ENCODE measurements around the gene ZNF408.

DNA sequence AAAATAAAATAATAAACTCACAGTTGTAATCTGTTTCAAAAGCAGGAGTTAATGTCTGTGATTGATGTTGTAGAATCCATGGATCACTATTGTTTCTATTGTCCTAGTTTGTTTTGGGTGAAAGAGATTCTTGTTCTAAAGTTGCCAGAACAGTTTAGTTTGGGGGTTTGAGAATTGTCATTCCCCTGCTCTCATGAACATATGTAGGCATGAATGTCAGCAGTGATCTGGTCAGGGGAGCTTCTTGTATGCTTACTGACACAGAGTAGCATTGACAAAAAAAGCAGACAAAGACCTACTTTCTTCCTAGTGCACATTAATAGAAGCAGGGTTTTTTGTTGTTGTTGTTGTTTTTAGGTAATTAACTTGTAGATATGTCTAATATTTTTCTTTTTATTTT, 39.0 kb upstream of the ZNF408 start:
- no peak for TF ChIP-seq MYC (IDR thresholded peaks at IDR 0.05; ENCODE audit: borderline replicate concordance, low read length)
- TF ChIP-seq POLR2A (IDR thresholded peaks at IDR 0.05; ENCODE audit: low read length) = no peak
- TF ChIP-seq, protein P1, sequence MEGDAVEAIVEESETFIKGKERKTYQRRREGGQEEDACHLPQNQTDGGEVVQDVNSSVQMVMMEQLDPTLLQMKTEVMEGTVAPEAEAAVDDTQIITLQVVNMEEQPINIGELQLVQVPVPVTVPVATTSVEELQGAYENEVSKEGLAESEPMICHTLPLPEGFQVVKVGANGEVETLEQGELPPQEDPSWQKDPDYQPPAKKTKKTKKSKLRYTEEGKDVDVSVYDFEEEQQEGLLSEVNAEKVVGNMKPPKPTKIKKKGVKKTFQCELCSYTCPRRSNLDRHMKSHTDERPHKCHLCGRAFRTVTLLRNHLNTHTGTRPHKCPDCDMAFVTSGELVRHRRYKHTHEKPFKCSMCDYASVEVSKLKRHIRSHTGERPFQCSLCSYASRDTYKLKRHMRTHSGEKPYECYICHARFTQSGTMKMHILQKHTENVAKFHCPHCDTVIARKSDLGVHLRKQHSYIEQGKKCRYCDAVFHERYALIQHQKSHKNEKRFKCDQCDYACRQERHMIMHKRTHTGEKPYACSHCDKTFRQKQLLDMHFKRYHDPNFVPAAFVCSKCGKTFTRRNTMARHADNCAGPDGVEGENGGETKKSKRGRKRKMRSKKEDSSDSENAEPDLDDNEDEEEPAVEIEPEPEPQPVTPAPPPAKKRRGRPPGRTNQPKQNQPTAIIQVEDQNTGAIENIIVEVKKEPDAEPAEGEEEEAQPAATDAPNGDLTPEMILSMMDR (IDR thresholded peaks at IDR 0.05) = no peak
- no peak for TF ChIP-seq CBX2 (IDR thresholded peaks at IDR 0.05; ENCODE audit: borderline replicate concordance, low read depth)
- no peak for TF ChIP-seq EP300 (IDR thresholded peaks at IDR 0.05)
- no peak for TF ChIP-seq RFX5 (IDR thresholded peaks at IDR 0.05)
- TF ChIP-seq, protein P2, sequence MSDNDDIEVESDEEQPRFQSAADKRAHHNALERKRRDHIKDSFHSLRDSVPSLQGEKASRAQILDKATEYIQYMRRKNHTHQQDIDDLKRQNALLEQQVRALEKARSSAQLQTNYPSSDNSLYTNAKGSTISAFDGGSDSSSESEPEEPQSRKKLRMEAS (IDR thresholded peaks at IDR 0.05) = no peak
- no peak for TF ChIP-seq ZSCAN20 (CRISPR knock-in tag; IDR thresholded peaks at IDR 0.05)
- TF ChIP-seq JUNB (IDR thresholded peaks at IDR 0.05) = no peak
- TF ChIP-seq SMC3 (IDR thresholded peaks at IDR 0.05) = no peak
- TF ChIP-seq, protein P3, sequence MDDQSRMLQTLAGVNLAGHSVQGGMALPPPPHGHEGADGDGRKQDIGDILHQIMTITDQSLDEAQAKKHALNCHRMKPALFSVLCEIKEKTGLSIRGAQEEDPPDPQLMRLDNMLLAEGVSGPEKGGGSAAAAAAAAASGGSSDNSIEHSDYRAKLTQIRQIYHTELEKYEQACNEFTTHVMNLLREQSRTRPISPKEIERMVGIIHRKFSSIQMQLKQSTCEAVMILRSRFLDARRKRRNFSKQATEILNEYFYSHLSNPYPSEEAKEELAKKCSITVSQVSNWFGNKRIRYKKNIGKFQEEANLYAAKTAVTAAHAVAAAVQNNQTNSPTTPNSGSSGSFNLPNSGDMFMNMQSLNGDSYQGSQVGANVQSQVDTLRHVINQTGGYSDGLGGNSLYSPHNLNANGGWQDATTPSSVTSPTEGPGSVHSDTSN (IDR thresholded peaks at IDR 0.05) = no peak

All from A549 (cell line).